DOHH2 (cell line): ENCODE data around the gene SGCD.

Experiments
- CTCF ChIP-seq: fragments of 200-600 bp; sonication (generic); IDR thresholded peaks from one replicate; pipeline ENCODE4 v1.5.1; 2014; ENCODE audit warnings: antibody characterized with exemption, mild to moderate bottlenecking, low read depth, low read length; ENCODE audit not compliant: poor library complexity, severe bottlenecking
- EZH2phosphoT487 ChIP-seq: fragments of 200-600 bp; sonication (generic); IDR thresholded peaks from 2 replicates; pipeline ENCODE4 v1.6.1; 2017; ENCODE audit warnings: borderline replicate concordance, mild to moderate bottlenecking, antibody characterized with exemption, low read length, moderate library complexity, mixed read lengths

GRCh38 chr5:156460471-156460870 is 133.5 kb downstream of the SGCD start:
- TF ChIP-seq CTCF (no peak), EZH2phosphoT487 (no peak)
